Panc1 (cell line): Measurements from ENCODE around the gene COQ8B. TPM values are rescaled to one million over a fixed set of nuclear protein-coding genes. Genes with fewer than 3 reads are reported as not detected.
"Not testable (repeated sequence)": the region's sequence is repeated elsewhere in the genome, so short reads cannot be mapped to it uniquely, and the experiment has no call there.

ENCODE experiments used
- ATAC-seq: fragments of 200-7000 bp; cut with Tn5 transposase; 2 replicates; pipeline ENCODE4 v1.9.1; 2020; ENCODE audit warnings: mild to moderate bottlenecking, moderate library complexity
- BruUV-seq: library from RNA; stranded (reverse); fragments of 400-500 nt; replicated peaks from 2 replicates; lab custom pipeline; 2021; lab: Mats Ljungman, UMichigan
- CTCF ChIA-PET: fragments of 300-600 bp; sonication (Branson Sonifier 250); formaldehyde crosslinking; loops from one replicate; lab custom pipeline; 2022; ENCODE audit warnings: antibody characterized with exemption; lab: Charles Lee
- POLR2A ChIA-PET: fragments of 300-600 bp; sonication (Branson Sonifier 250); formaldehyde crosslinking; loops from one replicate; lab custom pipeline; 2022; ENCODE audit warnings: antibody characterized with exemption; lab: Charles Lee
- DNase-seq: peaks from one replicate; pipeline ENCODE4 v3.0.0-alpha.2; 2010; ENCODE audit warnings: low read depth, low spot score
- H3K27ac ChIP-seq: 2 replicates; pipeline ENCODE4 v1.5.1; 2011; ENCODE audit warnings: mild to moderate bottlenecking, low read length, inconsistent platforms
- H3K27me3 ChIP-seq: fragments of 200-500 bp; sonication (Bioruptor generic); 2 replicates; pipeline ENCODE4 v1.6.0; 2014; ENCODE audit warnings: low read length, inconsistent platforms; ENCODE audit not compliant: control insufficient read depth, insufficient read depth
- H3K36me3 ChIP-seq: fragments of 200-500 bp; sonication (Bioruptor generic); 2 replicates; pipeline ENCODE4 v1.5.1; 2014; ENCODE audit warnings: inconsistent platforms, mild to moderate bottlenecking, low read length, moderate library complexity; ENCODE audit not compliant: control insufficient read depth, insufficient read depth
- H3K4me1 ChIP-seq: 2 replicates; pipeline ENCODE4 v1.5.1; 2011; ENCODE audit warnings: inconsistent platforms, mild to moderate bottlenecking, low read length, moderate library complexity; ENCODE audit not compliant: control insufficient read depth, insufficient read depth
- H3K4me3 ChIP-seq, 2 experiments: 2 replicates each; pipeline ENCODE4 v1.5.1; 2011 to 2012; ENCODE audit warnings: low read depth in 2 of 2, low read length in 2 of 2, mild to moderate bottlenecking in 2 of 2, inconsistent platforms in 1 of 2, moderate library complexity in 1 of 2
- H3K9me3 ChIP-seq: fragments of 200-500 bp; sonication (Bioruptor generic); 2 replicates; pipeline ENCODE4 v1.5.1; 2014; ENCODE audit warnings: low read depth, mild to moderate bottlenecking, inconsistent platforms, low read length, moderate library complexity; ENCODE audit not compliant: control insufficient read depth, insufficient read depth
- POLR2AphosphoS5 ChIP-seq: IDR thresholded peaks from 2 replicates; pipeline ENCODE4 v1.6.1; 2012; ENCODE audit warnings: mild to moderate bottlenecking, low read depth, low read length, moderate library complexity
- SIN3A ChIP-seq: IDR thresholded peaks from 2 replicates; pipeline ENCODE4 v1.6.1; 2012; ENCODE audit warnings: low read depth, mild to moderate bottlenecking, low read length, moderate library complexity, borderline replicate concordance; ENCODE audit not compliant: insufficient read depth
- TCF7L2 ChIP-seq: IDR thresholded peaks from 2 replicates; pipeline ENCODE4 v1.6.1; 2011; ENCODE audit warnings: mild to moderate bottlenecking, low read depth, low read length, inconsistent platforms
- in situ Hi-C: cut with HindIII; loops from 2 replicates; pipeline ENCODE4 v1.10.0; 2016; ENCODE audit warnings: low sequenced_read_pairs, low pct_unique_long_range_greater_than_20kb
- intact Hi-C: fragments of 100-400 bp; cut with micrococcal nuclease; formaldehyde crosslinking; loops from one replicate; pipeline ENCODE4 v1.10.0; 2022; ENCODE audit not compliant: unreplicated experiment
- total RNA-seq: library from RNA; stranded (reverse); gene quantifications from one replicate; pipeline ENCODE4 v1.2.1, GENCODE V29; 2021; ENCODE audit not compliant: unreplicated experiment
- TF ChIP-seq, protein P1 (sequence below), 2 experiments: IDR thresholded peaks; 2 replicates each; pipeline ENCODE4 v1.6.1; 2011 to 2012; ENCODE audit warnings: low read depth in 2 of 2, control low read depth in 1 of 2, low read length in 1 of 2, mild to moderate bottlenecking in 1 of 2, moderate library complexity in 1 of 2; ENCODE audit not compliant: insufficient read depth in 1 of 2
- TF ChIP-seq, protein P2 (sequence below): fragments of 450-650 bp; IDR thresholded peaks from 2 replicates; pipeline ENCODE4 v1.5.1; 2017; ENCODE audit warnings: mild to moderate bottlenecking

COQ8B gene
- total RNA-seq, 1 experiment from 2014 or later, result 15.6 TPM

DNA sequence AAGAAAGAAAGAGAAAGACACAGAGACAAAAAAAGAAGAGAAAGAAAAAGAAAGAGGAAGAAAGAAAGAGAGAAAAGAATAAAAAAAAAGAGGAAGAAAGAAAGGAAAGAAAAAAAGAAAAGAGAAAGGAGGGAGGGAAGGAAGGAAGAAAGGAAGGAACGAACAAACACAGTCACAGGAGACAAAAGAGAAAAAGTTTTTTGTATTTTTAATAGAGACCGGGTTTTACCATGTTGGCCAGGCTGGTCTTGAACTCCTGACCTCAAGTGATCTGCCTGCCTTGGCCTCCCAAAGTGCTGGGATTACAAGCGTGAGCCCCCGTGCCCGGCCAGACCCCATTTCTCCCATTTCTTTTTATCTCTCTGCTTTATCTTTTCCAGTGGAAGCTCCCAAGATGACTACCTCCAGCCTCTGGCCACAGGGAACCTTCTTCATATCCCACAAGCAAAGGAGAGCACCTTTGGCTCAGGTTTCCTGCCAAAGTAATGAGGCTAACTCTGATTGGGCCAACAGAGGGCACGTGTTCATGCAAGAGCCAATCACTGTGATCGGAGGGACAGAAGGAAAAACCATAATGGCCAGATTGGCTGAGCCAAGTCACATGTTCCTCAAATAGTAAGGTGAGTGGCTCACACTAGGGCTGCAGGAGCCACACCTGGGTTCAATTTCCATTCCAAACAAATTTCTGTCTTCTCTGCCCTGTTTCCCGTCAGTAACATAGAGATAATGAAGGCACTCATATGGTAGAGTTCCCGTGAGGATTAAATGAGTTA lies 66.6 kb downstream of the COQ8B start:
- H3K4me3 ChIP-seq, POLR2A ChIA-PET, ATAC-seq, CTCF ChIA-PET, H3K36me3 ChIP-seq, H3K27ac ChIP-seq, in situ Hi-C loops, DNase-seq, BruUV-seq, H3K27me3 ChIP-seq, H3K9me3 ChIP-seq, intact Hi-C loops, H3K4me1 ChIP-seq: not testable (repeated sequence)

DNA sequence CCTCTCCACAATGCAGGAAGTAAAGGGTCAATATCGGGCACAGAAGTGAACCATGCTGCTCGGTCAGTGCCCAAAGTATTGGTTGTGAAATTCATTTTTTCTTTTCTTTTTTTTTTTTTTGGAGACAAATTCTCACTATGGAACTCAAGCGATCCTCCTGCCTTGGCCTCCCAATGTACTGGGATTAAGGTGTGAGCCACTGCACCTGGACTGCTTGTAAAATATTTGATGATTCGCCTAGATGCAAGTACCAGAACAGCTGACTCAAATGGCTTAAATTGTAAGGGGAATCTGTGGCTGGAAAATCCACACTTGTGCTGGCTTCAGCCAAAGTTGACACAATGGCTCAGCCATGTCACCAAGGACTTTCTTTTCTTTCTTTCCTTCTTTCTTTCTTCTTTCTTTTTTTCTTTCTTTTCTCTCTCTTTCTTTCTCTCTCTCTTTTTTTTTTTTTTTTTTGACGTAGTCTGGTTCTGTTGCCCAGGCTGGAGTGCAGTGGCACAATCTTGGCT lies 69.9 kb downstream of the COQ8B start:
- H3K27me3 ChIP-seq, result no peaks in the 10 kb centered on the region
- in situ Hi-C loops, result no loop called here
- H3K36me3 ChIP-seq, result no peaks in the 10 kb centered on the region
- H3K4me1 ChIP-seq, result peaks cover 6% of the 10 kb centered on the region; the same call in 1 of the 2 replicates
- intact Hi-C loops, result no loop called here
- no TSS peak for BruUV-seq
- ATAC-seq, result no peak
- H3K27ac ChIP-seq, result no peak overlapping the region
- H3K4me3 ChIP-seq, result peak overlapping the region in 1 of 2 experiments; percentile 33; a peak in 3 of 4 replicates
- CTCF ChIA-PET, result interaction anchor here (0.7 kb wide), 1 partner anchor 134 kb away, joined by 6 read pairs; no protein-coding TSS in a partner anchor
- TF ChIP-seq SIN3A, result no peak
- TF ChIP-seq, protein P1, sequence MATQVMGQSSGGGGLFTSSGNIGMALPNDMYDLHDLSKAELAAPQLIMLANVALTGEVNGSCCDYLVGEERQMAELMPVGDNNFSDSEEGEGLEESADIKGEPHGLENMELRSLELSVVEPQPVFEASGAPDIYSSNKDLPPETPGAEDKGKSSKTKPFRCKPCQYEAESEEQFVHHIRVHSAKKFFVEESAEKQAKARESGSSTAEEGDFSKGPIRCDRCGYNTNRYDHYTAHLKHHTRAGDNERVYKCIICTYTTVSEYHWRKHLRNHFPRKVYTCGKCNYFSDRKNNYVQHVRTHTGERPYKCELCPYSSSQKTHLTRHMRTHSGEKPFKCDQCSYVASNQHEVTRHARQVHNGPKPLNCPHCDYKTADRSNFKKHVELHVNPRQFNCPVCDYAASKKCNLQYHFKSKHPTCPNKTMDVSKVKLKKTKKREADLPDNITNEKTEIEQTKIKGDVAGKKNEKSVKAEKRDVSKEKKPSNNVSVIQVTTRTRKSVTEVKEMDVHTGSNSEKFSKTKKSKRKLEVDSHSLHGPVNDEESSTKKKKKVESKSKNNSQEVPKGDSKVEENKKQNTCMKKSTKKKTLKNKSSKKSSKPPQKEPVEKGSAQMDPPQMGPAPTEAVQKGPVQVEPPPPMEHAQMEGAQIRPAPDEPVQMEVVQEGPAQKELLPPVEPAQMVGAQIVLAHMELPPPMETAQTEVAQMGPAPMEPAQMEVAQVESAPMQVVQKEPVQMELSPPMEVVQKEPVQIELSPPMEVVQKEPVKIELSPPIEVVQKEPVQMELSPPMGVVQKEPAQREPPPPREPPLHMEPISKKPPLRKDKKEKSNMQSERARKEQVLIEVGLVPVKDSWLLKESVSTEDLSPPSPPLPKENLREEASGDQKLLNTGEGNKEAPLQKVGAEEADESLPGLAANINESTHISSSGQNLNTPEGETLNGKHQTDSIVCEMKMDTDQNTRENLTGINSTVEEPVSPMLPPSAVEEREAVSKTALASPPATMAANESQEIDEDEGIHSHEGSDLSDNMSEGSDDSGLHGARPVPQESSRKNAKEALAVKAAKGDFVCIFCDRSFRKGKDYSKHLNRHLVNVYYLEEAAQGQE (IDR thresholded peaks at IDR 0.05; ENCODE audit: insufficient read depth in 1 of 2, low read depth in 2 of 2, low read length in 1 of 2), result no peak
- TF ChIP-seq, protein P2, sequence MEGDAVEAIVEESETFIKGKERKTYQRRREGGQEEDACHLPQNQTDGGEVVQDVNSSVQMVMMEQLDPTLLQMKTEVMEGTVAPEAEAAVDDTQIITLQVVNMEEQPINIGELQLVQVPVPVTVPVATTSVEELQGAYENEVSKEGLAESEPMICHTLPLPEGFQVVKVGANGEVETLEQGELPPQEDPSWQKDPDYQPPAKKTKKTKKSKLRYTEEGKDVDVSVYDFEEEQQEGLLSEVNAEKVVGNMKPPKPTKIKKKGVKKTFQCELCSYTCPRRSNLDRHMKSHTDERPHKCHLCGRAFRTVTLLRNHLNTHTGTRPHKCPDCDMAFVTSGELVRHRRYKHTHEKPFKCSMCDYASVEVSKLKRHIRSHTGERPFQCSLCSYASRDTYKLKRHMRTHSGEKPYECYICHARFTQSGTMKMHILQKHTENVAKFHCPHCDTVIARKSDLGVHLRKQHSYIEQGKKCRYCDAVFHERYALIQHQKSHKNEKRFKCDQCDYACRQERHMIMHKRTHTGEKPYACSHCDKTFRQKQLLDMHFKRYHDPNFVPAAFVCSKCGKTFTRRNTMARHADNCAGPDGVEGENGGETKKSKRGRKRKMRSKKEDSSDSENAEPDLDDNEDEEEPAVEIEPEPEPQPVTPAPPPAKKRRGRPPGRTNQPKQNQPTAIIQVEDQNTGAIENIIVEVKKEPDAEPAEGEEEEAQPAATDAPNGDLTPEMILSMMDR, result no peak
- no peak for TF ChIP-seq POLR2AphosphoS5
- TF ChIP-seq TCF7L2, result no peak
- no peaks in the 10 kb centered on the region for H3K9me3 ChIP-seq
- no peak for DNase-seq
- POLR2A ChIA-PET, result no interaction called here
